AG04450 (cell line): Measurements from ENCODE around the gene FBXW10. TPM values are rescaled to one million over a fixed set of nuclear protein-coding genes. Genes with fewer than 3 reads are reported as not detected.
"Not testable (repeated sequence)": the region's sequence is repeated elsewhere in the genome, so short reads cannot be mapped to it uniquely, and the experiment has no call there.

Experiments used
- CTCF ChIA-PET: fragments of 300-600, 350-600 bp; formaldehyde crosslinking; extraction: SDS; loops from one replicate; lab custom pipeline; 2022; ENCODE audit warnings: antibody characterized with exemption, inconsistent platforms; lab: Charles Lee
- POLR2A ChIA-PET: fragments of 350-600 bp; formaldehyde crosslinking; extraction: SDS; loops from one replicate; lab custom pipeline; 2021; ENCODE audit warnings: antibody characterized with exemption, inconsistent platforms; lab: Yijun Ruan, JAX
- DNase-seq: peaks from one replicate; pipeline ENCODE4 v3.0.0-alpha.2; 2011; ENCODE audit warnings: low read depth, low spot score
- H3K27ac ChIP-seq: one replicate; pipeline ENCODE4 v1.5.1; 2012; ENCODE audit warnings: low read depth, low read length, control low read depth
- H3K27me3 ChIP-seq: one replicate; pipeline ENCODE4 v1.6.0; 2012; ENCODE audit warnings: low read length; ENCODE audit not compliant: control insufficient read depth, insufficient read depth
- H3K4me3 ChIP-seq: 2 replicates; pipeline ENCODE4 v1.5.1; 2011; ENCODE audit warnings: mild to moderate bottlenecking, low read depth, low read length, control low read depth
- H3K9me3 ChIP-seq: 2 replicates; pipeline ENCODE4 v1.5.1; 2012; ENCODE audit warnings: low read length; ENCODE audit not compliant: control insufficient read depth, insufficient read depth
- polyA minus RNA-seq: library from RNA; depleted of rRNA, polyadenylated mRNA; stranded (reverse); fragments of >200 nt; gene quantifications from 2 replicates; pipeline ENCODE4 v1.2.3, GENCODE V29; 2011; rRNA and poly(A)+ RNA removed
- polyA plus RNA-seq: library from polyadenylated mRNA; depleted of rRNA; stranded (reverse); fragments of >200 nt; gene quantifications from 2 replicates; pipeline ENCODE4 v1.2.3, GENCODE V29; 2011; rRNA removed
- TF ChIP-seq, protein P1 (sequence below): IDR thresholded peaks from 2 replicates; pipeline ENCODE4 v1.5.1; 2011; ENCODE audit warnings: low read depth, low read length, control low read depth, inconsistent platforms

Gene FBXW10, protein sequence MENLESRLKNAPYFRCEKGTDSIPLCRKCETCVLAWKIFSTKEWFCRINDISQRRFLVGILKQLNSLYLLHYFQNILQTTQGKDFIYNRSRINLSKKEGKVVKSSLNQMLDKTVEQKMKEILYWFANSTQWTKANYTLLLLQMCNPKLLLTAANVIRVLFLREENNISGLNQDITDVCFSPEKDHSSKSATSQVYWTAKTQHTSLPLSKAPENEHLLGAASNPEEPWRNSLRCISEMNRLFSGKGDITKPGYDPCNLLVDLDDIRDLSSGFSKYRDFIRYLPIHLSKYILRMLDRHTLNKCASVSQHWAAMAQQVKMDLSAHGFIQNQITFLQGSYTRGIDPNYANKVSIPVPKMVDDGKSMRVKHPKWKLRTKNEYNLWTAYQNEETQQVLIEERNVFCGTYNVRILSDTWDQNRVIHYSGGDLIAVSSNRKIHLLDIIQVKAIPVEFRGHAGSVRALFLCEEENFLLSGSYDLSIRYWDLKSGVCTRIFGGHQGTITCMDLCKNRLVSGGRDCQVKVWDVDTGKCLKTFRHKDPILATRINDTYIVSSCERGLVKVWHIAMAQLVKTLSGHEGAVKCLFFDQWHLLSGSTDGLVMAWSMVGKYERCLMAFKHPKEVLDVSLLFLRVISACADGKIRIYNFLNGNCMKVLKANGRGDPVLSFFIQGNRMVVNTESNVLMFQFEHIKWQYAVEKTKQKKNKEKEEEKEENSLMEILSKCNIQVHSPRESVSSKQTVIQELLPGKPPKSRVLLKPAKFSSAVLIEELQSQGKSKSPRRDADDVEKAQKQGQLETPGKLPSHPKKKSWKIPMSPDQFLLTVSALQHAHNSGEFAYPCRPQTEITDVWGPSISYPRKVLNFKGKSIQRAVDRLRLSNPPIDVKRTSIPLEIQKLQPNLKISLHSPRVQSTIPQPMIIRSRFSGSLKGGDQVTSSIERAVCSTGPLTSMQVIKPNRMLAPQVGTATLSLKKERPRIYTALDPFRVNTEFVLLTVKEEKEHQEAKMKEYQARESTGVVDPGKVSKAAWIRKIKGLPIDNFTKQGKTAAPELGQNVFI
- 0.04 and 0.09 TPM in 2 replicates for polyA plus RNA-seq
- 0.13 and 0.18 TPM in 2 replicates for polyA minus RNA-seq

DNA sequence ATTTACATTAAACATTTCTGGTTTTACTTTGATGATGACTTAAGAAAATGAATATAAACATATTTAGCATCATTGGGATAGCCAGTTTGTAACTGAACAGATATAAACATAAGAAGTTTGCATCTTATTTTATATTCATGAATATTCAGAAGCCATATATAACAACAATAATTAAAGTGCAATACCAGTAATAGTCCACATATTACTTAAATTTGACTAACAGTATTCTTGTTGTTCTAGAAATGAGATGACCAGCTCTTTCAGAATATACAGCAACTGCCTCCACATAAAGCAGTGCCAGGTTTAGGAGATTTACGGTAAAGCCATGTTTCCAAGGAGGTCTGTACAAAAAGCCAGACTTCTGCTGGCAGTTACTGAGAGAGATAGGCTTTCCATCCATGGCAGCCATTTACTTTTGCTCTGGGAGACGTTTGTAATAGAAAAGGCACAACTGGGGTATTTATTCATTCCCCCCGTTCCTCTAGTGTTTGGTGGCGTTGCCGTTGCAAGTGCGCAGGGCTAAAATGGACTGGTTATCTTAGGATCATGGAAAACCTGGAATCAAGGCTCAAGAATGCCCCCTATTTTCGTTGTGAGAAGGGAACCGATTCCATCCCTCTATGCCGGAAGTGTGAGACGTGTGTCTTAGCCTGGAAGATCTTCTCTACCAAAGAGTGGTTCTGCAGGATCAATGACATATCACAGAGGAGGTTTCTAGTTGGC, at the start of gene FBXW10:
FBXW10 (plus strand) TSS at position 356 of the 723 bp plus-strand sequence; CDS start at position 547, 191 bp downstream.
- POLR2A ChIA-PET, H3K27ac ChIP-seq, DNase-seq, H3K9me3 ChIP-seq, H3K27me3 ChIP-seq, H3K4me3 ChIP-seq, CTCF ChIA-PET: not testable (repeated sequence)

DNA sequence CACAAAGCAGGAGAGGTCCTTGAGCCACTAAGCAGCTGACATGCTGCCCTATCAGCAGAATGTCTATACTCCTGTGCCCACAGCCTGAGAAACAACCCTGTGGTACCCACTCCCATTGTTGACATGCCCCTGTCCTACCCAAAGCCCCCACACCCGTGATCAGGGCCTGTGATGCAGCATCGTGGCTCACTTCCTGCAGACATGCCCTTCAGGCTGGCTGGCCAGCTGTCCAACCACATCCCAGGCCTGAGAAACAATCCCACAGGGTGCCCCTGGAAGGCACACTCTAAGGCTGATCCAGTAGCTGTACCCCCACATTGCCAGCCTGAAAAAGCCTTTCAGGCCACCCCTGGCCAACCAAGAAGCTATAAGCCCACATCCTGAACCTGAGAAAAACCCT, 48.7 kb upstream of the FBXW10 start:
- H3K27me3 ChIP-seq, H3K4me3 ChIP-seq, POLR2A ChIA-PET, H3K9me3 ChIP-seq, DNase-seq, H3K27ac ChIP-seq, CTCF ChIA-PET: not testable (repeated sequence)

DNA sequence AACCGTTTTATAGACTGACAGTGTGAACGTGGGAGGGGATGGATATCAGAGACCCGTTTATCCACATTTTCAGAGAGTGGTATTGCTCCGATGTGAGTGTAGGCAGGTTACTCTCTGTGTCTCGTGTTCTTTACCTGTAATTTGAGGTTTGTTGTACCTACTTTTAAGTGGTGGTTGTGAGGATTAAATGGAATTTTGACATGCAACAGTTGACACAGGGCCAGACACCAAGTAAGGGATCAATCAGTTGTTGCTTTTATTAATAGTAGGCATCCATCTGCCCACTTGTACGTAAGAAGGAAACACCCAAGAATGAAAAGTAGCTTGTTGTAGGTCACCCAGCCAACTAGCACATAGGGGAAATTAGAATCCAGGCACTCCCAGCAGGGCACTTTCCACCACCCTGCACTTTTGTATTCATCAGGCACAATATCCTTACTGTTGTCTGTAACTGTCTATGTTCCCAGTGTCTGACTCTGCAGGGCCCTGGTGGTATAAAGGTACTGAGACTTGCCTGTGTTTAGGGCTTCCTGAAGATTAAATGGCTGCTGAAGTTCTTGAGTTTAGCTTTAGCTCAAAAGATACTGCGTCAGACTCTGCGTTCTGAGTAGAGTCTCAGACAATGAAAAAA, 45.3 kb upstream of the FBXW10 start:
- DNase-seq, CTCF ChIA-PET, POLR2A ChIA-PET, H3K27me3 ChIP-seq, H3K27ac ChIP-seq, H3K9me3 ChIP-seq: not testable (repeated sequence)
- peak overlapping the region; percentile 62 for H3K4me3 ChIP-seq

DNA sequence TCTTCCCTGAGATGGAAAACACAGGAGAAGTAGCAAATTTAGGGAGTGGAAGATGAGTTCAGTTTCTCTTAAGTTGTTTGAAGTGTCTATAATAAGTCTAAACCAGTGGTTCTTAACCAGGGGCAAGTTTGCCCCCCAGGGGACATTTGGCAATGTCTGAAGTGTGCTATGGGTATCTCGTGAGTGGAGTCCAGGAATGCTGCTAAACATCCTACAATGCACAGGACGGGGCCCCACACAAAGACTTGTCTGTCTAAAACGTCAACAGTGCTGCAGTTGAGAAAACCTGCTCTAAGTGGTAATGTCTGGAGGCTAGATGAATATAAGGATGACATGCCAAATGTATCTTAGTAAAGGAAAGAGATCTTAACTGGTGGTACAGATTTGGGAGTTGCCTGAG, 37.9 kb upstream of the FBXW10 start:
- POLR2A ChIA-PET, H3K27ac ChIP-seq, CTCF ChIA-PET: not testable (repeated sequence)

DNA sequence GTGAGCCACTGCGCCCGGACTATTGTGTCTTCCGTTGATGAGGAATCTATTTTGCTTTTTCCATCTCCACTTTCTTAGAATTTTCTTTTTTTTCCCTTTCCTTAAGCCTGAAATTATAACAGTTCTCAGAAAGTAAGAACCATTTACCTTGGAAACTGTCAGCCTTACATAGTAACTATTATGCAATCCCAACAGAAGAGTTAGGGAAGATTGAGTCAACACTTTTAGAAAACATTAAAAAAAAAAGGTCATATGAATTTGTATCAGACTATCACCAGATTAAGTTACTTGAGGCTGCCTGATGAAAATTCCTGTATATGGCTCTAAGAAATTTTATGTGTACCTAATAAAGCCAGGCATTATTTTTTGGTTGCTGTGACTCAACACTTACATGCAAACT, 35.6 kb upstream of the FBXW10 start:
- H3K27me3 ChIP-seq, DNase-seq, H3K4me3 ChIP-seq, H3K9me3 ChIP-seq, H3K27ac ChIP-seq, CTCF ChIA-PET, POLR2A ChIA-PET: not testable (repeated sequence)

More for the DNA sequence above, 37.9 kb upstream of the FBXW10 start:
- not testable (repeated sequence) for H3K27me3 ChIP-seq, DNase-seq, H3K4me3 ChIP-seq, H3K9me3 ChIP-seq

DNA sequence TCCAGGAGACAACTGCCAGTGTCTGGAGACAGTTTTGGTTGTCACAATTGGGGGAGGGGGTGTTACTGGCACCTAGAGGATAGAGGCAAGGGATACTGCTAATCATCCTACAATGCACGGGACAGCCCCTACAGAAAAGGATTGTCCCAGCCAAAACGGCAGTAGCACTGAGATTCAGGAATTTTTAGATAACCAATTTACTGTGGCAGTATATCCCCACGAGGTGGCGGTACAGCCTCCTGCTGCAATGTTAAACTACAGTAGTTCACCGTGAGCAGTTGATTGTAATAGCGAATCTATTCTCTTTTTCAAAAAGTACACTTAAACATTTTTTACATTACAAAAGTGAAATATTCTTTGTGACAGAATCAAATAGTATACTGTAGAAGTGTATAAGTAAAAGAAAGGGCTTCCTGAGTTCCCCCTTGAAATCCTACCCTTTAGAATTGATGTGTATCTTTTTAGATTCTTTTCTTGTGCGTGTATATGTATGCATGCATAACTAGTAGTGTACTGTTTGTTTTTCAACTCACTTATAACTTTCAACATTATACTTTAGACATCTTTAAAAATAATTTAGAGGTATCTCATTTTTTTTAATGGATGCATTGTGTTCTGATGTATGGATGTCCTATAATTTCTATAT, 31.4 kb upstream of the FBXW10 start:
- POLR2A ChIA-PET, DNase-seq, H3K4me3 ChIP-seq, H3K27me3 ChIP-seq, CTCF ChIA-PET, H3K9me3 ChIP-seq, H3K27ac ChIP-seq: not testable (repeated sequence)
- TF ChIP-seq, protein P1, sequence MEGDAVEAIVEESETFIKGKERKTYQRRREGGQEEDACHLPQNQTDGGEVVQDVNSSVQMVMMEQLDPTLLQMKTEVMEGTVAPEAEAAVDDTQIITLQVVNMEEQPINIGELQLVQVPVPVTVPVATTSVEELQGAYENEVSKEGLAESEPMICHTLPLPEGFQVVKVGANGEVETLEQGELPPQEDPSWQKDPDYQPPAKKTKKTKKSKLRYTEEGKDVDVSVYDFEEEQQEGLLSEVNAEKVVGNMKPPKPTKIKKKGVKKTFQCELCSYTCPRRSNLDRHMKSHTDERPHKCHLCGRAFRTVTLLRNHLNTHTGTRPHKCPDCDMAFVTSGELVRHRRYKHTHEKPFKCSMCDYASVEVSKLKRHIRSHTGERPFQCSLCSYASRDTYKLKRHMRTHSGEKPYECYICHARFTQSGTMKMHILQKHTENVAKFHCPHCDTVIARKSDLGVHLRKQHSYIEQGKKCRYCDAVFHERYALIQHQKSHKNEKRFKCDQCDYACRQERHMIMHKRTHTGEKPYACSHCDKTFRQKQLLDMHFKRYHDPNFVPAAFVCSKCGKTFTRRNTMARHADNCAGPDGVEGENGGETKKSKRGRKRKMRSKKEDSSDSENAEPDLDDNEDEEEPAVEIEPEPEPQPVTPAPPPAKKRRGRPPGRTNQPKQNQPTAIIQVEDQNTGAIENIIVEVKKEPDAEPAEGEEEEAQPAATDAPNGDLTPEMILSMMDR, result peak; percentile 53

DNA sequence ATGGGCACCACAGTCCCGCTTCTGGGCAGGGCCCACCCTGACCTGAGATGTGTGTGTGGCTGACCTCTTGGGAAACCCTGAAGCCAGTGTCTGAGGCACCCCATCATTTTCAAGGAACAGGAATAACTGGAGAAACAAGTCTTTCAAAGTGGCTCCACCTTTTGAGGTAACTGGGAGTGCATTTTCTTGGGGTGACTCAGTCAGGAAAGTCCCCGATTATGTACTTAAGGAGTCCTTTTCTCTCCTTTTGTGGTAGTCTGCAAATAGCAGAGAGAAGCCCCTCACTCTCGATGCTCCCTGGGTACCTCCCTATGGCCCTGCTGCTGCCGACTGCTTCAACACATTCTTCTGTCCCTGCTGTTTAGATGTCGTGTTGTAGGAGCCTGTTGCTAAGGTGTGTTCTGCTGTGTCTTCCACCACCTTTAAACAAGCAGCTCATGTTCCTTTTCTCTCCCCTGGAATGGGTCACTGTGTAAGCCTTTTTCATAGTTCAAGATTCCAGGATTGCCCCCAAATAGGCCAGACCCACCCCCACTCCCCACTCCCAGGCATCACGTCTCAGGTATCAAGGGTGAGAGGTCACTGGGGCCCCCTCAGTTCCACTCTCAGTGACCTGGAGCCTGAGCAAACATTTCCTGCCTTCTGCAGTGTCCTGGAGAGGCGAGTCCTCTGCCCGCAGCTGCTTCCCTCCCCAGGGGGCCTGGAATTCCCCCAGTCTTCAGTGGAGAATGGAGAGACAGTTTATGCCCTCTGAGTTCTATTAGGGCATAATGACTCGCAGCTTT, 25.0 kb upstream of the FBXW10 start:
- H3K9me3 ChIP-seq, H3K27me3 ChIP-seq, POLR2A ChIA-PET, H3K4me3 ChIP-seq, H3K27ac ChIP-seq, DNase-seq, CTCF ChIA-PET: not testable (repeated sequence)

DNA sequence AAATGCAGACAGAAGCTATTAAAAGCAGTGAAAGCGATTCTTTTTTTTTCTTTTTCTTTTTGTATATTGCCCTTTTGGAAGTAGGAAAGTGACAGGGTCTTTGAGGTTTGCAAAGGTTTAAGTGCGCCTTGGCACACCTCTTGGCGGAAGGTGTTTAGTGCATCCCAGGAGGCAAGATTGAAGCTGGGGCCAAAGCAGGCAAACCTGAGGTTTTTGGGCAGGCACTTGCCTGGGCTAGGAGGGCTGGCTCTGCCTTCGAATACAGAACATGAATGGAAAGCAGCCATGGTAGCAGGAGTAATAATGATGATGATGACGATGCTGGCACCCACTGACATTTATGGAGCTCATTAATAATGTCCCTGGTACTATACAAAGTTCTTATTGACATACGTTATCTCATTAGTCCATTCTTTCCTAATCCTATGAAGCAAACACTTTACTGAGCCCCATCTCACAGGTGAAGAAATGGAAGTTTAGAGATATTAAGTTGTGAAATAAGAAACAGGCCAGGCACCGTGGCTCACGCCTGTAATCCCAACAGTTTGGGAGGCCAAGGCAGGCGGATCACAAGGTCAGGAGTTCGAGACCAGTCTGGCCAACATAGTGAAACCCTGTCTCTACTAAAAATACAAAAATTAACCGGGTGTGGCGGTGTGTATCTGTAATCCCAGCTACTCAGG, 24.3 kb upstream of the FBXW10 start:
- H3K27me3 ChIP-seq, CTCF ChIA-PET, H3K27ac ChIP-seq, H3K4me3 ChIP-seq, H3K9me3 ChIP-seq, DNase-seq, POLR2A ChIA-PET: not testable (repeated sequence)
